Hypothalamus (tissue), 51 donors: ENCODE results near the gene PINLYP.

ENCODE experiments used
- DNase-seq, 51 donors: peaks; one replicate each; lab custom pipeline; 2025; lab: John Stamatoyannopoulos, UW

PINLYP gene

DNA sequence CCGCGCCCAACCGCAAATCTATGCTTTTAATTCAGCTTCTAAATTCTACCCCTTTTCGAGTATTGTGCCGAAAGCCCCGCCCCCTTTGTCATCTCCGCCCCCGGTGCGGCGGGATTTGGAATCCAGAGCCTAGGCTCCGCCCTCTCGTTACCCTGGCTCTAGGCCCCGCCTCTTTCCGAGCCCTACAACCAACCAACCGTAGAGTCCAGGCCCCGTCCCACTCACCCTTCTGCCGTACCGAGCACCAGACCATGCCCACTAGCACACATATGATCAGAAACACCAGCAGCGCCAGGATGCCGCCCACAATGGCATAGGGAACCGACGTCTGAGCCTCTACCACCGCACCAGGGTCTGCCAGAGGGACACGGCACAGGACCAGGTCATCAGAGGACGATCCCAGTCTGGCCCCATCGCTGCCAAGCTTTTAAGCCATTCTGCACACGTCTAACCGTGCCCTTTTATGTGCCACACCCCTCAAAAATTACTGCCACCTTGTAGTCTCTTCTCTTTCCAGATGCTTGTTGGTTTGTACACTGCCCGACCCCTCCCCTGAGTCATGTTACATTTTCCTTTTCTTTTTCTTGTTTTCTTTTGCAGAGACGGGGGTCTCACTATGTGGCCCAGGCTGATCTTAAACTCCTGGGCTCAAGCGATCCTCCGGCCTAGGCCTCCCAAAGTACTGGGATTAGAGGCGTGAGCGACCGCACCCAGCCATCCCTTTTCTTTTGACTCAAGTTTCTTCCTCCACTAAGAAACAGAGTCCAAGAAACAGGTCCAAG lies 48.5 kb downstream of the PINLYP start:
- DNase-seq, result no peak

DNA sequence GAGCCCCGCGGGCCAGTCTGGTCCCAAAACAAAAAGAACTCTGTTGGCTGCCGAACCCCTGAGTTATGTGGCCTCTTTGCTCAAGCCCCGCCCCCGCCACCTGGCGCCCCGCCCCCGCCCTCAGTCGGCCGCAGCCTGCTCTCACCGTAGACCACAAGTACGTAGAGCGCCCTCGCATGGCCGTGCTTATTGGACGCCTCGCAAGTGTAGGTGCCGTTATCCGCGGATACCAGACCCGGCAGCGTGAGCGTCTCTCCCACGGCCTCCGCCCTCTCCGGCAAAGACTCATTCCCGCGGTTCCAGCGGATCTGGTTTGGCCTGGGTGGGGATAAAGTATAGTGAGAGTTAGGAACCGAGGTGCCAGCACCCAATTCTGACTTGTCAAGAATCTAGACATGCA lies 49.3 kb downstream of the PINLYP start:
- peak in 2 of 51 donors; percentile 14 to 15 for DNase-seq

DNA sequence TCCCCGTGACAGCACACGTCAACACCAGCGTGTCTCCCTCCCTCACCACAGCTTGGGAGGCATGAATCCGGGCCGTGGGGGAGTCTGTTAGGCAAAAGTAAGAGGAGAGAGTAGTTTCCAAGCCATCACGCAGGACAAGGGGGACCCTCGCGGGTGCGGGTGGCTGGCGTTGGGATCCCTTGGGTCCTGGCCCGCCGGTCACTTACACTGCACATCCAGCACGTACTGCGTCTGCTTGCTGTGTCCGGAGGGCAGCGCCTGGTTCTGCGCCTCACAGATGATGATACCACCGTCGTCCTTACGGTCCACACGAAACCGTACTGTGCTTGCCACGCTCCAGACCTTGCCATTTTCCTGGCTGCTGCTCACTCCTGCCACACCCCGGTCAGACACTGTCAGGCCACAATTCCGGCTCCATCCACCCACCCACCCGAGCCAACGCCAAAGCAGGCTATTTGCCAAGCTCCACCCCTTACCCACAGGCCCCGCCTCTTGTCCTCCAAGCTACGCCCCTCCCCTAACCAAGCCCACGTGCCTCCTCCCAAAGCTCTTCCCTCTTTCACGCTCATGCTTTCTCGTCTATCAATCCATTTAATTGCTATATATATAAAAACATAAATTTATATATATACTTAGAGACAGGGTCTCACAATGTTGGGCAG lies 50.4 kb downstream of the PINLYP start:
- peak in 18 of 51 donors; percentile 5 to 47 (median 22) for DNase-seq

DNA sequence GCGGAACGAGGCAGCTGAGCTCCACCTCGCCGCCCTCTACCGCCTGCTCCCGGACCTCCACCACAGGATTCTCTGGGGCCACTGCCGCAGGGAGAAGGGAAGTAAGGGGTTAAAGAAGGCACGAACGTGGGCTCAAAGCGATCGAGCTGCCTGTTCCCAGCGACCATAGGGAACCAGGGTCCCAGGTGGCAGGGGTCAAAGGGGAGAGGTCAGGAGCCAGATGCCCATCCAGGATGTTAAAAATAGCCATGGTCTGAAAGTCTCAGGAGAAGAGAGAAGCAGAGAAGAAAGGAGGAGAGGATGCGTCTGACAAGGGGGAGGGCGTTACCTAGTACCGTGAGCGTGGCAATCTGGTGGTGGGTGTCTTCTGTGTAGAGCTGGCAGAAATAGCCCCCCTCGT lies 51.2 kb downstream of the PINLYP start:
- no peak for DNase-seq

DNA sequence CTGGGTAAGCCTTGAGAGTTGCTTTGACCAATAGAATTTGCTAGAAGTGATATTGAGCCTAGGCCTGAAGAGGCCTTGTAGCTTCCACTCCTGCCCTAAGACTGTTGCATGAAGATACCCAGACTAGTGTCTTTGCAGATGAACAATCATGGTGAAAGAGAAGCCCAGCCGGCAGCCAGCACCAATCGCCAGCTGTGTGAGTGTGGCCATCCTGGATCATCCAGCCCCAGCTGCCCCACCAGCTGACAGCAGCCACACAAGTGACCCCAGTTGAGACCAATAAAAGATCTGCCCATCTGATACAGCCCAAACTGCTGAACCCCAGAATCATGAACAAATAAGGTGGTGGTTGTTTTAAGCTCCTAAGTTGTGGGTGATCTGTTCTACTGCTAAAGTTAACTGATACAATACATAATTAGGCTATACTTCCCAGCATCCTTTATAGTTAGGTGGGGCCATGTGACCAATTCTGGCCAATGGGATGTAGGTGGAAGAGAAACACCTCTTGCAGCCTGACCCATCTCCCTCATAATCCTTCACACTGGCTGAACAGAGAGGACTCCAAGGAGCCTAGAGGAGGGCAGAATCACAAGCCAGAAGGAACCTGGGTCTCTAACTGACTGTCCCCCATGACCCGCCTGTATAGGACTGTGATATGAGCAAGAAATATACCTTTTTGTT lies 53.2 kb downstream of the PINLYP start:
- DNase-seq, result peak in 11 of 51 donors; percentile 7 to 40 (median 20)

DNA sequence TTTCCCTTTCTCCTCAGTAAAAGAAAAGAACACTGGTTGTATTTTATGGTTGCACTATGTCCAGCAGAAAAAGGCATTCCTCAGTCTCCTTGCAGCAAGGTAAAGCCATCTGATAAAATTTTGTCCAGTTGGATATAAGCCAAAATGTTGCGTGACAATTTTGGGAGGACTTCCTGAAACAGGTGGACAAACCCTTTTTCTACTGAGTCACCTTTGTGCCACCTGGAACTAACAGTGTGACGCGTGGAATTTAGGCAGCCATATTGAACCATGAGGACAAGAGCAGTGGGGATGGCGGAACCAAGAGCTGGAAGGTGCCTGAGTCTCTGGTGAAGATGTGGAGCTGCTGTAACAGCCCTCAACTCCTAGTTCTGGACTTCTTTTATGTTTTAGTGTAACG lies 55.9 kb downstream of the PINLYP start:
- DNase-seq, result no peak
